ENCODE results near the gene XRCC1. TPM values are rescaled to one million over a fixed set of nuclear protein-coding genes. Genes with fewer than 3 reads are reported as not detected.
A peak's percentile ranks its signal among the peaks of the same experiment; 100 is the strongest.

The XRCC1 gene
- total RNA-seq, 3 donors from 2014 or later (not counting 1 experiment from before 2014, with no cell fraction given): 33.2 to 43.9 (median 40.7) TPM

- H3K27me3 Mint-ChIP-seq (ENCODE audit: low read depth in 2 of 2): no peaks in the 10 kb centered on the region
- H3K27ac Mint-ChIP-seq: no peak overlapping the region
- ATAC-seq (no peak), DNase-seq (no peak)
- H3K4me1 Mint-ChIP-seq: no peaks in the 10 kb centered on the region
- peaks cover 28% of the 10 kb centered on the region for H3K36me3 ChIP-seq (ENCODE audit: control insufficient read depth, insufficient read depth, low read length)
- no peaks in the 10 kb centered on the region for H3K9me3 ChIP-seq (ENCODE audit: control insufficient read depth, insufficient read depth, low read length)
- H3K4me3 Mint-ChIP-seq: no peak overlapping the region
- intact Hi-C loops (cut with micrococcal nuclease): no loop called here
- no peaks in the 10 kb centered on the region for H3K36me3 Mint-ChIP-seq
- WGBS (ENCODE audit: insufficient coverage): 89% methylated on average over 5 of the region's 5 CpGs
- TF ChIP-seq CTCF (IDR thresholded peaks at IDR 0.05): no peak
- H3K4me1 ChIP-seq (ENCODE audit: control insufficient read depth, insufficient read depth, low read length): no peaks in the 10 kb centered on the region
- H3K9me3 Mint-ChIP-seq: no peaks in the 10 kb centered on the region
- H3K4me3 ChIP-seq (ENCODE audit: low read length): no peak overlapping the region
- no peak overlapping the region for H3K27ac ChIP-seq (ENCODE audit: low read length)
- no peaks in the 10 kb centered on the region for H3K27me3 ChIP-seq (ENCODE audit: control insufficient read depth, insufficient read depth, low read length)
Observed at GRCh38 chr19:43511324-43511723, 64.0 kb downstream of the XRCC1 start.

GRCh38 chr19:43510713-43511112, 64.6 kb downstream of the XRCC1 start:
- no peak overlapping the region for H3K4me3 ChIP-seq (ENCODE audit: low read length)
- DNase-seq: no peak
- Mint-ChIP-seq H3K36me3 (no peaks in the 10 kb centered on the region), H3K27me3 (ENCODE audit: low read depth in 2 of 2) (no peaks in the 10 kb centered on the region), H3K9me3 (no peaks in the 10 kb centered on the region), H3K4me1 (no peaks in the 10 kb centered on the region), H3K27ac (no peak overlapping the region), H3K4me3 (no peak overlapping the region)
- peaks cover 25% of the 10 kb centered on the region for H3K36me3 ChIP-seq (ENCODE audit: control insufficient read depth, insufficient read depth, low read length)
- no peak for TF ChIP-seq CTCF (IDR thresholded peaks at IDR 0.05)
- intact Hi-C loops (cut with micrococcal nuclease): no loop called here
- no peaks in the 10 kb centered on the region for H3K27me3 ChIP-seq (ENCODE audit: control insufficient read depth, insufficient read depth, low read length)
- no peak overlapping the region for H3K27ac ChIP-seq (ENCODE audit: low read length)
- no peaks in the 10 kb centered on the region for H3K4me1 ChIP-seq (ENCODE audit: control insufficient read depth, insufficient read depth, low read length)
- H3K9me3 ChIP-seq (ENCODE audit: control insufficient read depth, insufficient read depth, low read length): no peaks in the 10 kb centered on the region
- ATAC-seq: no peak
- WGBS (ENCODE audit: insufficient coverage): 95% methylated on average over 9 of the region's 9 CpGs

- Histone ChIP-seq H3K27me3 (ENCODE audit: control insufficient read depth, insufficient read depth, low read length) (no peaks in the 10 kb centered on the region), H3K27ac (ENCODE audit: low read length) (no peak overlapping the region), H3K36me3 (ENCODE audit: control insufficient read depth, insufficient read depth, low read length) (peaks cover 23% of the 10 kb centered on the region), H3K4me1 (ENCODE audit: control insufficient read depth, insufficient read depth, low read length) (peaks cover 17% of the 10 kb centered on the region), H3K4me3 (ENCODE audit: low read length) (no peak overlapping the region), H3K9me3 (ENCODE audit: control insufficient read depth, insufficient read depth, low read length) (no peaks in the 10 kb centered on the region)
- DNase-seq (no peak), ATAC-seq (no peak)
- peak overlapping the region in 1 of 2 donors; percentile 29 for H3K27ac Mint-ChIP-seq
- peak overlapping the region; percentile 37 for H3K4me3 Mint-ChIP-seq
- H3K9me3 Mint-ChIP-seq: no peaks in the 10 kb centered on the region
- 100% methylated on average over 2 of the region's 2 CpGs for WGBS (ENCODE audit: insufficient coverage)
- TF ChIP-seq CTCF (IDR thresholded peaks at IDR 0.05): no peak
- H3K4me1 Mint-ChIP-seq: peaks cover 21 to 24% of the 10 kb centered on the region in 2 donors
- intact Hi-C loops (cut with micrococcal nuclease): no loop called here
- H3K27me3 Mint-ChIP-seq (ENCODE audit: low read depth in 2 of 2): no peaks in the 10 kb centered on the region
- H3K36me3 Mint-ChIP-seq: no peaks in the 10 kb centered on the region
Observed at GRCh38 chr19:43507880-43508279, 67.4 kb downstream of the XRCC1 start.

- Histone ChIP-seq H3K9me3 (ENCODE audit: control insufficient read depth, insufficient read depth, low read length) (no peaks in the 10 kb centered on the region), H3K4me1 (ENCODE audit: control insufficient read depth, insufficient read depth, low read length) (peaks cover 21% of the 10 kb centered on the region), H3K36me3 (ENCODE audit: control insufficient read depth, insufficient read depth, low read length) (peaks cover 23% of the 10 kb centered on the region), H3K4me3 (ENCODE audit: low read length) (no peak overlapping the region), H3K27ac (ENCODE audit: low read length) (no peak overlapping the region), H3K27me3 (ENCODE audit: control insufficient read depth, insufficient read depth, low read length) (no peaks in the 10 kb centered on the region)
- Mint-ChIP-seq H3K4me1 (peaks cover 21 to 25% of the 10 kb centered on the region in 2 donors), H3K9me3 (no peaks in the 10 kb centered on the region), H3K36me3 (no peaks in the 10 kb centered on the region), H3K27me3 (ENCODE audit: low read depth in 2 of 2) (no peaks in the 10 kb centered on the region), H3K4me3 (no peak overlapping the region), H3K27ac (peak overlapping the region in 1 of 2 donors; percentile 93)
- intact Hi-C loops (cut with micrococcal nuclease): no loop called here
- WGBS (ENCODE audit: insufficient coverage): 97% methylated on average over 5 of the region's 5 CpGs
- ATAC-seq (no peak), DNase-seq (no peak)
- TF ChIP-seq CTCF (IDR thresholded peaks at IDR 0.05): no peak
Observed at GRCh38 chr19:43506629-43507028, 68.7 kb downstream of the XRCC1 start.
